Ishikawa (cell line): ENCODE data around the gene RNF113B.

Experiments used
- TAF1 ChIP-seq: IDR thresholded peaks from 2 replicates; pipeline ENCODE4 v1.6.1; 2012; ENCODE audit warnings: low read depth, mild to moderate bottlenecking
- TEAD4 ChIP-seq: IDR thresholded peaks from 2 replicates; pipeline ENCODE4 v1.6.1; 2012
- TF ChIP-seq, protein P1 (sequence below): IDR thresholded peaks from 2 replicates; pipeline ENCODE4 v1.6.1; 2012

GRCh38 chr13:98215508-98215907, 38.4 kb upstream of the RNF113B start:
- TF ChIP-seq TEAD4 (no peak), TAF1 (no peak)
- TF ChIP-seq, protein P1, sequence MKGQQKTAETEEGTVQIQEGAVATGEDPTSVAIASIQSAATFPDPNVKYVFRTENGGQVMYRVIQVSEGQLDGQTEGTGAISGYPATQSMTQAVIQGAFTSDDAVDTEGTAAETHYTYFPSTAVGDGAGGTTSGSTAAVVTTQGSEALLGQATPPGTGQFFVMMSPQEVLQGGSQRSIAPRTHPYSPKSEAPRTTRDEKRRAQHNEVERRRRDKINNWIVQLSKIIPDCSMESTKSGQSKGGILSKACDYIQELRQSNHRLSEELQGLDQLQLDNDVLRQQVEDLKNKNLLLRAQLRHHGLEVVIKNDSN, result no peak
